Activated naive CD8-positive, alpha-beta T cell treated with anti-CD3 and anti-CD28 coated beads, Interleukin-2, amount 10 ng/mL, durations not matched to agents 7 days and 5 days (primary cell): ENCODE measurements around the gene BTNL3. TPM values are rescaled to one million over a fixed set of nuclear protein-coding genes. Genes with fewer than 3 reads are reported as not detected.

Source experiments
- ATAC-seq: fragments of 150-1000 bp; cut with Tn5 transposase; one replicate; pipeline ENCODE4 v1.10.0; 2021; ENCODE audit warnings: low read depth, moderate library complexity
- POLR2A ChIA-PET: fragments of 350-600 bp; sonication (Branson Sonifier 250); formaldehyde crosslinking; loops from one replicate; lab custom pipeline; 2021; ENCODE audit warnings: antibody characterized with exemption; lab: Charles Lee
- DNase-seq: peaks from one replicate; pipeline ENCODE4 v3.0.0; 2021
- H3K27ac Mint-ChIP-seq: one replicate; pipeline ENCODE4 v1.8.0; 2022; ENCODE audit warnings: mild to moderate bottlenecking, mixed read lengths
- H3K27me3 Mint-ChIP-seq: one replicate; pipeline ENCODE4 v1.8.0; 2022; ENCODE audit warnings: mild to moderate bottlenecking, moderate library complexity, mixed read lengths
- H3K36me3 Mint-ChIP-seq: one replicate; pipeline ENCODE4 v1.8.0; 2021; ENCODE audit warnings: mild to moderate bottlenecking, mixed read lengths
- H3K4me1 Mint-ChIP-seq: one replicate; pipeline ENCODE4 v1.8.0; 2021; ENCODE audit warnings: mixed read lengths
- H3K4me3 Mint-ChIP-seq: one replicate; pipeline ENCODE4 v1.8.0; 2022; ENCODE audit warnings: mild to moderate bottlenecking, moderate library complexity, mixed read lengths
- H3K9me3 Mint-ChIP-seq: one replicate; pipeline ENCODE4 v1.8.0; 2021; ENCODE audit warnings: mixed read lengths
- total RNA-seq, 2 experiments: library from RNA; stranded (reverse); gene quantifications; one replicate each; pipeline ENCODE4 v1.2.3, GENCODE V29; 2021

Gene BTNL3
- total RNA-seq, 2 experiments from 2014 or later: not detected

- Mint-ChIP-seq H3K27me3 (peaks cover 6% of the 10 kb centered on the region), H3K4me3 (no peak overlapping the region), H3K9me3 (peaks cover 2% of the 10 kb centered on the region), H3K27ac (no peak overlapping the region), H3K4me1 (no peaks in the 10 kb centered on the region), H3K36me3 (no peaks in the 10 kb centered on the region)
- ATAC-seq (no peak), DNase-seq (no peak)
- POLR2A ChIA-PET: no interaction called here
Measured at GRCh38 chr5:181035991-181036815, 47.6 kb downstream of the BTNL3 start.

- no peaks in the 10 kb centered on the region for H3K36me3 Mint-ChIP-seq
- no peak overlapping the region for H3K4me3 Mint-ChIP-seq
- peaks cover 8% of the 10 kb centered on the region for H3K27me3 Mint-ChIP-seq
- no peak for ATAC-seq
- H3K27ac Mint-ChIP-seq: no peak overlapping the region
- no peak for DNase-seq
- POLR2A ChIA-PET: no interaction called here
- H3K9me3 Mint-ChIP-seq: peaks cover 1% of the 10 kb centered on the region
- H3K4me1 Mint-ChIP-seq: no peaks in the 10 kb centered on the region
Measured at GRCh38 chr5:181036816-181037364, 48.2 kb downstream of the BTNL3 start.

DNA sequence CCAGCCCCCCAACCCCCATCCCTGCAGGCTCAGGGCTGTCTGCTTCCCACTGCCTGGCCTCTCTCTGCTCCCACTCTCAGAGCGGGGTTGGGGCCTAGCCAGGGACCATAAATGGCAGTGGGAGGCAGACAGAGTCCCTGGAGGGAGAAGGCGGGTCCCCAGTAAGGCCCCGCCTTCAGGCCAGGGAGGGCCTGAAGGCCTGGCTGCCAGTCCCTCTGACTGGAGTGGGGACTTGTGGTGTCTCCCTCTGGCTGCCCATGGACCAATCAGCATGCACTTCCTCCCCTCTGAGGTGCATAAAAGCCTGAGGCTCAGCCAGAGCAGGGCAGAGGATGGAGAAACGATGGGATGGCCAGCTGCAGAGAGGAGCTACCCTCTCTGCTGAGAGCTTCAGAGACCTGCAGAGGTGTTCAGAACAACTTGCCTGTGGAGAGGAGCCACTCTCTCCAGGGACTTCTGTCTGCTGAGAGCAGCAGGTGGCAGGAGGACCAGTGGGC, 48.8 kb downstream of the BTNL3 start:
- H3K27me3 Mint-ChIP-seq: peaks cover 10% of the 10 kb centered on the region
- no peaks in the 10 kb centered on the region for H3K4me1 Mint-ChIP-seq
- DNase-seq: no peak
- H3K27ac Mint-ChIP-seq: no peak overlapping the region
- no peak overlapping the region for H3K4me3 Mint-ChIP-seq
- POLR2A ChIA-PET: no interaction called here
- no peaks in the 10 kb centered on the region for H3K36me3 Mint-ChIP-seq
- H3K9me3 Mint-ChIP-seq: no peaks in the 10 kb centered on the region
- ATAC-seq: no peak

- DNase-seq (no peak), ATAC-seq (no peak)
- H3K4me3 Mint-ChIP-seq: no peak overlapping the region
- H3K27me3 Mint-ChIP-seq: peaks cover 10% of the 10 kb centered on the region
- no peak overlapping the region for H3K27ac Mint-ChIP-seq
- POLR2A ChIA-PET: no interaction called here
- H3K9me3 Mint-ChIP-seq: no peaks in the 10 kb centered on the region
- H3K36me3 Mint-ChIP-seq: no peaks in the 10 kb centered on the region
- H3K4me1 Mint-ChIP-seq: no peaks in the 10 kb centered on the region
Measured at GRCh38 chr5:181039471-181039870, 50.8 kb downstream of the BTNL3 start.

- Mint-ChIP-seq H3K4me1 (no peaks in the 10 kb centered on the region), H3K36me3 (no peaks in the 10 kb centered on the region), H3K9me3 (no peaks in the 10 kb centered on the region), H3K4me3 (no peak within 1 kb of the TSS), H3K27ac (no peak within 1 kb of the TSS), H3K27me3 (peaks cover 10% of the 10 kb centered on the region)
- DNase-seq: no peak
- no peak for ATAC-seq
- POLR2A ChIA-PET: no interaction called here
Measured at GRCh38 chr5:181039931-181040630, 51.4 kb downstream of the BTNL3 start, which contains the start of gene BTNL9. Gene BTNL9, plus strand, starts transcription at chr5:181040266. Its CDS starts 5,224 bp downstream, at chr5:181045490.

DNA sequence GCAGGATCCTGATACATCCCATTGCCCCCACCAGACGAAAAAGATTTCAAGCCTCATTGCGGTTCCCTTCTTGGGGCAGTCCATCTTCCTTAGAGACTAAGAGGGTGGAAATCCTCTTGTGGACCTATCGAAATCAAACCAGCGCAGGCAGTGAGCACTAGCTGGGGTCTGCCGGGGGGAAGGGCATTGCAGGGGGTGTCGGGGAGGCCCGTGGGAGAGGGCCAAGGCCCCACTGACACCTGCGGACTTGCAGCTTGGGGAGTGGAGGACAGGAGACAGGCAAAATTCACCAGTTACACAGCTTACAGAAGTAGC, 51.9 kb downstream of the BTNL3 start:
- POLR2A ChIA-PET: no interaction called here
- Mint-ChIP-seq H3K36me3 (no peaks in the 10 kb centered on the region), H3K9me3 (no peaks in the 10 kb centered on the region), H3K27ac (no peak overlapping the region), H3K4me1 (no peaks in the 10 kb centered on the region), H3K4me3 (no peak overlapping the region), H3K27me3 (peaks cover 10% of the 10 kb centered on the region)
- DNase-seq (no peak), ATAC-seq (no peak)

DNA sequence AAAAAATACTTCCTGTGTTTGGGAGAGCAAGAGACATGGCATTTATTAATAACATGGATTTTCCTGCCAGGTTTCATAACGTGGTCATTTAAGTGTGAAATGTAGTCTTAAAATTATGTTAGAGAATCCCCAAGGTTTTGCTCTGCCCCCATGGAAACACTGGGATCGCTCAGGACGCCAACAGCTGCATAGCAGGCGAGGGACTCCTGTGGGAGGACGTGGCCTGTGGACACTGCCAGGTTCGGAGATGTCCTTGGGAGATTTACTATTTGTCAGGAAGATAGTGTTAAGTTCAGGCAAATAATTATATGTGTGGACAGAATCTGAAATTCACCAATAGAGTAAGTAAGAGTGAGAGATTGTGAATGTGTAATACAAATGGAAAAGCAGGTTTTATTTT, 52.4 kb downstream of the BTNL3 start:
- POLR2A ChIA-PET: no interaction called here
- Mint-ChIP-seq H3K9me3 (no peaks in the 10 kb centered on the region), H3K27ac (no peak overlapping the region), H3K4me1 (no peaks in the 10 kb centered on the region), H3K27me3 (peaks cover 10% of the 10 kb centered on the region), H3K36me3 (no peaks in the 10 kb centered on the region), H3K4me3 (no peak overlapping the region)
- ATAC-seq (no peak), DNase-seq (no peak)

DNA sequence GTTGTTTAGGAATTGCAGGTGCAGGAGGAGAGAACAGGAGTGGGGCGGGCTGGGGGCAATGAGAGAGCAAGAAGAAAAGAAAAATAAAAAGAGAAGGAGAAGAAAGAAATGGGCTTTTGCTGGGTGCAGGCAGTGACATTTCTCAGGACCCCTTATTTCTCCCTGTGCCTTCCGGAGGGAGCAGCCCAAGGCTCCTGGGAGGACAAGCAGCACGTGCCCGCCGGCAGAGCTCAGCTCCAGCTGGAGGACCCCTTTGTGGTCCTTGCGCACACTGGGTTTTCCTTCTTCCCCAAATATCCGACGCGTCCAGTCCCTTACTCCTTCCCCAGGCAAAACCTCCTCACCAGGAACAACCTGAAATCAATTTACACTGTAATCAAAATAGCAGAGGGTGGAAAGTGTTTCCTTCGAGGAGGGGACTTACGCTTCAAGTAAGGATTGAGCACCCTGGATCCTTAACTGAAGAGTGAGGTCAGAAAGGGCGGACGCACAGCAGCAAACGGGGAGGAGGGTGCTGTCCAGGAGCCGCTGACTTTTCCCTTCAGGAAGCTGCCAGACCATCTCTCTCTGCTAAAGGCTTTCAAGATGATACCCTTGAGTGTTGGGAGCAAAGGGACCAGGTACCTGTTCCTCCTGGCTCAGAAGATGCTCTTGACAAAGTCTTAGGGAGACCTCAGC, 53.5 kb downstream of the BTNL3 start:
- ATAC-seq (no peak), DNase-seq (no peak)
- Mint-ChIP-seq H3K27me3 (peaks cover 10% of the 10 kb centered on the region), H3K36me3 (no peaks in the 10 kb centered on the region), H3K4me1 (no peaks in the 10 kb centered on the region), H3K27ac (no peak overlapping the region), H3K9me3 (no peaks in the 10 kb centered on the region), H3K4me3 (no peak overlapping the region)
- POLR2A ChIA-PET: no interaction called here

- Mint-ChIP-seq H3K27me3 (peaks cover 10% of the 10 kb centered on the region), H3K27ac (no peak overlapping the region), H3K36me3 (no peaks in the 10 kb centered on the region), H3K4me3 (no peak overlapping the region), H3K4me1 (no peaks in the 10 kb centered on the region), H3K9me3 (no peaks in the 10 kb centered on the region)
- POLR2A ChIA-PET: no interaction called here
- DNase-seq: no peak
- ATAC-seq: no peak
Measured at GRCh38 chr5:181042722-181043121, 54.1 kb downstream of the BTNL3 start.

GRCh38 chr5:181043285-181044092, 54.8 kb downstream of the BTNL3 start:
- DNase-seq (no peak), ATAC-seq (no peak)
- H3K27ac Mint-ChIP-seq: no peak overlapping the region
- peaks cover 12% of the 10 kb centered on the region for H3K27me3 Mint-ChIP-seq
- H3K4me3 Mint-ChIP-seq: no peak overlapping the region
- no peaks in the 10 kb centered on the region for H3K36me3 Mint-ChIP-seq
- no peaks in the 10 kb centered on the region for H3K4me1 Mint-ChIP-seq
- H3K9me3 Mint-ChIP-seq: no peaks in the 10 kb centered on the region
- POLR2A ChIA-PET: no interaction called here

- no peaks in the 10 kb centered on the region for H3K9me3 Mint-ChIP-seq
- H3K36me3 Mint-ChIP-seq: no peaks in the 10 kb centered on the region
- no peak overlapping the region for H3K27ac Mint-ChIP-seq
- no peak overlapping the region for H3K4me3 Mint-ChIP-seq
- no peak for DNase-seq
- ATAC-seq: no peak
- POLR2A ChIA-PET: no interaction called here
- H3K4me1 Mint-ChIP-seq: no peaks in the 10 kb centered on the region
- peaks cover 12% of the 10 kb centered on the region for H3K27me3 Mint-ChIP-seq
Measured at GRCh38 chr5:181044093-181044599, 55.5 kb downstream of the BTNL3 start.

DNA sequence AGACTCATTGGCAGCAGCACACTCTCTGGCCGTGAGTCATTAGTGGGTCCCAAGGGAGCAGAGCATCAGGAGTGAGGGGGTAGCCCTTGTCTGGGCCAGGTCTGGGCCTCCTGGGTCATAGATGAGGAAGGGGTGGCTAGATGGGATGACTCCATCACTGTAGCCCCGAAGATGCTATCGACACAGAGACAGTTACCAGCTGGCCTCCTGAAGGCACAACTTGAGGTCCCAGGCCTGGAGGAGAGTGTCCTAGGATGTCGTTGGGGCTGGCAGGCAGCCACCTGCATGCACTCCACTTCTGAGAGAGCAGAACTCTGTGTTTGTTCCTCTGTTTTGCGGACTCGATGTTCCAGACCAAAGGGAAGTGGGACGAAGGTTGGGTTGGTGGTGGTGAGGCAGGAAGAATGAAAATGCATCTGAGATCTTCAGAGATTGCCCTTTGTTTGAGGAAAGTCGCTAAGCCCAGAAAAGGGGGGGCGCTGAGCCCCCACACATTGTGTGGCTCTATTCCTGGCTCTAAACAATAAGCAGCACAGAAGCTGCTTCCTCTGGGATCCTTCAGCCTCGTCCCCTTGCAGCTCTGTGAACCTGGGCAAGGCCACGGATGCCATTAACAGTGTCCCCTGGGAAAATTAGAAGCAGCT, 56.1 kb downstream of the BTNL3 start:
- no peak for DNase-seq
- Mint-ChIP-seq H3K4me1 (no peaks in the 10 kb centered on the region), H3K27ac (no peak overlapping the region), H3K27me3 (peaks cover 14% of the 10 kb centered on the region), H3K4me3 (no peak overlapping the region), H3K36me3 (no peaks in the 10 kb centered on the region), H3K9me3 (no peaks in the 10 kb centered on the region)
- POLR2A ChIA-PET: interaction anchor here (0.5 kb wide), 2 partner anchors 477 to 481 kb away, joined by 3 read pairs; no protein-coding TSS in a partner anchor
- ATAC-seq: no peak
